ENCODE measurements around the gene PTTG2.

The PTTG2 gene

DNA sequence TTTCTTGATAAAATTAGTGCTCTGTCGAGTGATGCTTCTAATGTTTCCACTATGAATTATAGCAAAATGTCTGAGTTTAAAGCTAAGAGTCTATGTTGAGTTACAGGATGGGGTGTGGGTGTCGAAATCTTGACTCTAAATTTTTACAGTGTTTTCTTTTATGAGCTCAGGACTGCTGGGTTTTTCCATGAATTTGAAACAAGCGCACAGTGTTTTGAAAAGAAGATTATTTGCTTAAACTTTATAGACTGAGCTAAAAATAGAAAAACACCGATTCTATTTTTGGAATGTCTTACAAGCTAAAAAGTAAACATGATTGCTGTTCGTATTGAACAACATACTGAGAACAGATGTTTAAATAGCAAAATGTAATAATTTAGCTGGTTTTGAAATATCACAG is 7.5 kb downstream of the PTTG2 start:
- Histone ChIP-seq H4K20me1 (ENCODE audit: low read depth, low read length) (no peaks in the 10 kb centered on the region), H2AFZ (ENCODE audit: low read depth, low read length, severe bottlenecking) (no peak overlapping the region), H3K27ac (ENCODE audit: low read depth, low read length) (no peak overlapping the region), H3F3A (ENCODE audit: insufficient read depth) (no peaks in the 10 kb centered on the region), H3K79me2 (ENCODE audit: insufficient read depth, low read length) (no peaks in the 10 kb centered on the region), H3K27me3 (ENCODE audit: low read length) (no peaks in the 10 kb centered on the region), H3K9me3 (ENCODE audit: insufficient read depth, low read length) (no peaks in the 10 kb centered on the region), H3K9me2 (replicated peaks; ENCODE audit: insufficient read depth, low read length) (no peaks in the 10 kb centered on the region), H3K36me3 (ENCODE audit: low read length) (no peaks in the 10 kb centered on the region), H3K4me2 (ENCODE audit: low read depth, low read length, poor library complexity, severe bottlenecking) (no peak overlapping the region), H3K9ac (ENCODE audit: low read length) (no peak overlapping the region), H3K4me3 (ENCODE audit: insufficient read depth, low read length, poor library complexity, severe bottlenecking) (no peak overlapping the region)
- TF ChIP-seq, protein P1, sequence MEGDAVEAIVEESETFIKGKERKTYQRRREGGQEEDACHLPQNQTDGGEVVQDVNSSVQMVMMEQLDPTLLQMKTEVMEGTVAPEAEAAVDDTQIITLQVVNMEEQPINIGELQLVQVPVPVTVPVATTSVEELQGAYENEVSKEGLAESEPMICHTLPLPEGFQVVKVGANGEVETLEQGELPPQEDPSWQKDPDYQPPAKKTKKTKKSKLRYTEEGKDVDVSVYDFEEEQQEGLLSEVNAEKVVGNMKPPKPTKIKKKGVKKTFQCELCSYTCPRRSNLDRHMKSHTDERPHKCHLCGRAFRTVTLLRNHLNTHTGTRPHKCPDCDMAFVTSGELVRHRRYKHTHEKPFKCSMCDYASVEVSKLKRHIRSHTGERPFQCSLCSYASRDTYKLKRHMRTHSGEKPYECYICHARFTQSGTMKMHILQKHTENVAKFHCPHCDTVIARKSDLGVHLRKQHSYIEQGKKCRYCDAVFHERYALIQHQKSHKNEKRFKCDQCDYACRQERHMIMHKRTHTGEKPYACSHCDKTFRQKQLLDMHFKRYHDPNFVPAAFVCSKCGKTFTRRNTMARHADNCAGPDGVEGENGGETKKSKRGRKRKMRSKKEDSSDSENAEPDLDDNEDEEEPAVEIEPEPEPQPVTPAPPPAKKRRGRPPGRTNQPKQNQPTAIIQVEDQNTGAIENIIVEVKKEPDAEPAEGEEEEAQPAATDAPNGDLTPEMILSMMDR (IDR thresholded peaks at IDR 0.05; ENCODE audit: insufficient read depth, low read length, poor library complexity, severe bottlenecking), result no peak
- no peak for TF ChIP-seq EZH2phosphoT487 (conservative IDR thresholded peaks at IDR 0.05; ENCODE audit: low read length)

DNA sequence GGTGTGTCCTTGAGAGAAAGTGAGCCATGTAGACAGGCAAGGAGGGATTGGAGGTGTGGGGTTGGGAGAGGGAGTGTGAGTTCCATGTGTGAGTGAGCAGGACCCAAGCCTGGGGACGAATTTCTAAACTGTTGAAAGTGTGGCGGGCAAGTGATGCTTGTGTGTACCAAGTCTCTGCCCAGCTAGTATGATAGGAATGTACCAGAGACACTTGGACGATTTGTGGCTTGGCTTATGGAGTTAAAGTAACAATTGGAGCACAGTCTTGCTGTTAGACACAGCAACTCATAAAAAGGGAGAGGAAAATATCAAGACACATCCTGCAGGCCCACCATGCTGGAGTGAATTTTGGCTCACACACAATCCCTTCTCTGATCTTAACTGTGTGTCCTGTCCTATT is 8.5 kb downstream of the PTTG2 start:
- Histone ChIP-seq H3K9me3 (ENCODE audit: insufficient read depth, low read length) (no peaks in the 10 kb centered on the region), H3K4me2 (ENCODE audit: low read depth, low read length, poor library complexity, severe bottlenecking) (no peak overlapping the region)

DNA sequence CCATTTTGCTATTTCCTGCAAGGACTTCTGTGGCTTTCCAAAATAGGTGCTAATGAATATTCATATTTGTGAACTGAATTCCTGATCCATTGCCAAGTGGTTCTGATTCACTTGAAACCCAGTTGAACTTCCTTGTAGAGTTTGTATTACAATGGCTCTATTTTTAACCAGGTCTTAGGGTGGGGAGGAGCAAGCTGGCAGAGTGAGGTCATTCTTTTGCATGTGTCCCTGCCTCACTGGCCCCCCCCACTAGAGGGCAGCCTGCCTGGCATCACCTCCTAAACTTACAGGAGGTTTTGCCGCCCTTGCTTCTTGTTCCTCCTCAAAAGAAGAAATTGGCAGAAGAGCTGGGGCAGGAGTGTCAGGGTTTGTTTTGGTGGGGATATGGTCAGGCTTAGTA is 10.5 kb downstream of the PTTG2 start:
- Histone ChIP-seq H3K4me3 (ENCODE audit: insufficient read depth, low read length, poor library complexity, severe bottlenecking) (no peak overlapping the region), H3K9me2 (replicated peaks; ENCODE audit: insufficient read depth, low read length) (no peaks in the 10 kb centered on the region), H2AFZ (ENCODE audit: low read depth, low read length, severe bottlenecking) (no peak overlapping the region), H3K27me3 (ENCODE audit: low read length) (no peaks in the 10 kb centered on the region), H3K36me3 (ENCODE audit: low read length) (no peaks in the 10 kb centered on the region), H3F3A (ENCODE audit: insufficient read depth) (no peaks in the 10 kb centered on the region), H3K27ac (ENCODE audit: low read depth, low read length) (no peak overlapping the region), H3K79me2 (ENCODE audit: insufficient read depth, low read length) (no peaks in the 10 kb centered on the region), H3K9me3 (ENCODE audit: insufficient read depth, low read length) (no peaks in the 10 kb centered on the region), H4K20me1 (ENCODE audit: low read depth, low read length) (no peaks in the 10 kb centered on the region), H3K4me2 (ENCODE audit: low read depth, low read length, poor library complexity, severe bottlenecking) (no peak overlapping the region), H3K9ac (ENCODE audit: low read length) (no peak overlapping the region)
- TF ChIP-seq EZH2phosphoT487 (conservative IDR thresholded peaks at IDR 0.05; ENCODE audit: low read length), result no peak
- TF ChIP-seq, protein P1 (IDR thresholded peaks at IDR 0.05; ENCODE audit: insufficient read depth, low read length, poor library complexity, severe bottlenecking), result peak; percentile 91

More for the DNA sequence above, 8.5 kb downstream of the PTTG2 start:
- no peaks in the 10 kb centered on the region for H3K36me3 ChIP-seq (ENCODE audit: low read length)
- H3F3A ChIP-seq (ENCODE audit: insufficient read depth), result no peaks in the 10 kb centered on the region
- no peak overlapping the region for H3K9ac ChIP-seq (ENCODE audit: low read length)
- no peak overlapping the region for H3K27ac ChIP-seq (ENCODE audit: low read depth, low read length)
- H4K20me1 ChIP-seq (ENCODE audit: low read depth, low read length), result no peaks in the 10 kb centered on the region
- no peaks in the 10 kb centered on the region for H3K9me2 ChIP-seq (replicated peaks; ENCODE audit: insufficient read depth, low read length)
- TF ChIP-seq, protein P1 (IDR thresholded peaks at IDR 0.05; ENCODE audit: insufficient read depth, low read length, poor library complexity, severe bottlenecking), result no peak
- TF ChIP-seq EZH2phosphoT487 (conservative IDR thresholded peaks at IDR 0.05; ENCODE audit: low read length), result no peak
- H3K27me3 ChIP-seq (ENCODE audit: low read length), result no peaks in the 10 kb centered on the region
- no peak overlapping the region for H2AFZ ChIP-seq (ENCODE audit: low read depth, low read length, severe bottlenecking)
- H3K79me2 ChIP-seq (ENCODE audit: insufficient read depth, low read length), result no peaks in the 10 kb centered on the region
- H3K4me3 ChIP-seq (ENCODE audit: insufficient read depth, low read length, poor library complexity, severe bottlenecking), result no peak overlapping the region
